ENCODE data around the gene SLC30A10.

DNA sequence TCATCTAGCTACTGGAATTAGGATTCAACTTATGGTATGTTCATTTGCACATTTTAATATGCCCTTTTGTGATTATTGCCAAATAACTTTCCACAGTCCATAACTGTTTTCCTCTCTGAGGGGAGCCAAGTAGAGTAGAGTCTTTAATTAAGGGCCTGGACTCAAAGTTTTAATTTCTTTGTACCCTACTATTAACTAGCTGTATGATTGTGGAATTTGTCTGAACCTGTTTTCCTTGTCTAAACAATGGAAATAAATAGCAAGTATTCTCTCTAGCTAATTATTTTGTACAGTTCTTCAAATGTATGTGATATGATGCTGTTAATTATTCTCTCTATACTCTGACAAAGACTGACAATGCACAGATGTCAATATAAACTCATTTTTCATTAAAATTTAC lies 24.0 kb upstream of the SLC30A10 start:
- TF ChIP-seq POLR2AphosphoS5 (IDR thresholded peaks at IDR 0.05; ENCODE audit: low read depth, low read length) (no peak), TAF1 (IDR thresholded peaks at IDR 0.05; ENCODE audit: borderline replicate concordance, insufficient read depth, low read length) (no peak), REST (IDR thresholded peaks at IDR 0.05; ENCODE audit: insufficient read depth in 1 of 2, low read depth in 2 of 2, low read length in 2 of 2) (no peak), SIN3A (IDR thresholded peaks at IDR 0.05; ENCODE audit: borderline replicate concordance, insufficient read depth, low read length) (no peak), FOXP2 (optimal IDR thresholded peaks at IDR 0.05; ENCODE audit: borderline replicate concordance, extremely low read depth, extremely low read length, insufficient read depth) (no peak)
